ENCODE measurements around the gene CFAP100.

GRCh38 chr3:126439968-126440708 is 45.4 kb downstream of the CFAP100 start:
- no peak for TF ChIP-seq CTCF (IDR thresholded peaks at IDR 0.05)
- TF ChIP-seq EZH2phosphoT487 (IDR thresholded peaks at IDR 0.05): no peak
- no peak for TF ChIP-seq EZH2 (IDR thresholded peaks at IDR 0.05)

Data from neural progenitor cell (in vitro differentiated cells).